Lung microvascular endothelial cell (primary cell): ENCODE measurements around the gene KDM4C. TPM values are rescaled to one million over a fixed set of nuclear protein-coding genes. Genes with fewer than 3 reads are reported as not detected.
"Not testable (repeated sequence)": the region's sequence is repeated elsewhere in the genome, so short reads cannot be mapped to it uniquely, and the experiment has no call there.

Experiments
- DNase-seq, 2 donors: peaks; one replicate each; pipeline versions ENCODE4 v3.0.0 to v3.0.0-alpha.2; 2010; ENCODE audit warnings: low read depth in 2 of 2
- total RNA-seq: library from RNA; depleted of rRNA; stranded (reverse); fragments of >200 nt; gene quantifications from 2 replicates; pipeline ENCODE4 v1.2.1, GENCODE V29; 2014

The KDM4C gene
- total RNA-seq, 1 donor from 2014 or later = 19.2 TPM

- DNase-seq = peak; percentile 66 to 75
Measured at GRCh38 chr9:6931913-6932312, 174.1 kb downstream of the KDM4C start.

GRCh38 chr9:6936103-6936502, 178.3 kb downstream of the KDM4C start:
- no peak for DNase-seq

GRCh38 chr9:6937209-6937608, 179.4 kb downstream of the KDM4C start:
- DNase-seq = no peak

- no peak for DNase-seq
Measured at GRCh38 chr9:6938447-6938846, 180.7 kb downstream of the KDM4C start.

- no peak for DNase-seq
Measured at GRCh38 chr9:6938873-6939272, 181.1 kb downstream of the KDM4C start.

- no peak for DNase-seq
Measured at GRCh38 chr9:6941501-6941900, 183.7 kb downstream of the KDM4C start.

- no peak for DNase-seq
Measured at GRCh38 chr9:6942406-6942805, 184.6 kb downstream of the KDM4C start.

- no peak for DNase-seq
Measured at GRCh38 chr9:6943293-6943692, 185.5 kb downstream of the KDM4C start.

- peak; percentile 80 to 81 for DNase-seq
Measured at GRCh38 chr9:6944093-6944551, 186.3 kb downstream of the KDM4C start.

- no peak for DNase-seq
Measured at GRCh38 chr9:6944896-6945295, 187.1 kb downstream of the KDM4C start.

GRCh38 chr9:6945816-6946215, 188.0 kb downstream of the KDM4C start:
- DNase-seq = no peak

GRCh38 chr9:6946583-6947166, 188.9 kb downstream of the KDM4C start:
- no peak for DNase-seq

GRCh38 chr9:6948921-6949320, 191.1 kb downstream of the KDM4C start:
- DNase-seq = not testable (repeated sequence)

- DNase-seq = peak; percentile 30 to 89
Measured at GRCh38 chr9:6955251-6955921, 197.6 kb downstream of the KDM4C start.

GRCh38 chr9:6956879-6957278, 199.1 kb downstream of the KDM4C start:
- DNase-seq = no peak

GRCh38 chr9:6959270-6960000, 201.7 kb downstream of the KDM4C start:
- DNase-seq = peak in 1 of 2 donors; percentile 74

GRCh38 chr9:6960777-6961176, 203.0 kb downstream of the KDM4C start:
- DNase-seq = no peak

GRCh38 chr9:6961845-6962522, 204.2 kb downstream of the KDM4C start:
- no peak for DNase-seq

GRCh38 chr9:6965566-6965965, 207.8 kb downstream of the KDM4C start:
- no peak for DNase-seq

GRCh38 chr9:6968271-6968670, 210.5 kb downstream of the KDM4C start:
- no peak for DNase-seq

GRCh38 chr9:6969805-6970204, 212.0 kb downstream of the KDM4C start:
- no peak for DNase-seq

- DNase-seq = no peak
Measured at GRCh38 chr9:6973089-6973488, 215.3 kb downstream of the KDM4C start.
